HEK293 (cell line): ENCODE measurements around the gene HTR7.

Experiments used
- CTCF ChIA-PET: fragments of 350-600 bp; formaldehyde crosslinking; extraction: SDS; loops from one replicate; lab custom pipeline; 2021; ENCODE audit warnings: antibody characterized with exemption; lab: Yijun Ruan, JAX
- POLR2A ChIA-PET: fragments of 300-600 bp; formaldehyde crosslinking; extraction: SDS; loops from one replicate; lab custom pipeline; 2020; ENCODE audit warnings: antibody characterized with exemption, inconsistent platforms; lab: Yijun Ruan, JAX
- H3K27ac ChIP-seq: fragments of 200-500 bp; sonication (Bioruptor generic); 2 replicates; pipeline ENCODE4 v1.5.1; 2014; ENCODE audit warnings: low read depth, low read length, control low read depth, inconsistent platforms; ENCODE audit errors: extremely low read depth
- H3K36me3 ChIP-seq, 2 experiments: fragments of 200-500 bp in 1 of 2; sonication (Bioruptor generic) in 1 of 2; 1 replicate in 1 of 2; 2 replicates in 1 of 2; pipeline ENCODE4 v1.5.1; 2014 to 2017; ENCODE audit warnings: inconsistent platforms in 2 of 2, low read length in 2 of 2; ENCODE audit not compliant: control insufficient read depth in 2 of 2, insufficient read depth in 1 of 2
- H3K4me1 ChIP-seq: fragments of 200-500 bp; sonication (Bioruptor generic); 2 replicates; pipeline ENCODE4 v1.5.1; 2014; ENCODE audit warnings: mild to moderate bottlenecking, low read length, inconsistent platforms; ENCODE audit not compliant: control insufficient read depth, insufficient read depth
- H3K4me3 ChIP-seq: 2 replicates; pipeline ENCODE4 v1.5.1; 2011; ENCODE audit warnings: low read depth, mild to moderate bottlenecking, control low read depth, low read length, moderate library complexity
- H3K9me3 ChIP-seq: fragments of 200-500 bp; sonication (Bioruptor generic); 2 replicates; pipeline ENCODE4 v1.5.1; 2014; ENCODE audit warnings: low read depth, low read length, inconsistent platforms; ENCODE audit not compliant: control insufficient read depth, insufficient read depth
- EGR2 ChIP-seq: fragments of 450-650 bp; formaldehyde crosslinking; IDR thresholded peaks from 2 replicates; pipeline ENCODE4 v1.5.1; 2016; ENCODE audit warnings: low read depth, missing biosample characterization, missing genetic modification characterization
- GFI1B ChIP-seq: fragments of 450-650 bp; formaldehyde crosslinking; IDR thresholded peaks from 2 replicates; pipeline ENCODE4 v1.5.1; 2016; ENCODE audit warnings: missing biosample characterization, missing genetic modification characterization
- ZNF157 ChIP-seq: fragments of 450-650 bp; formaldehyde crosslinking; IDR thresholded peaks from 2 replicates; pipeline ENCODE4 v1.5.1; 2016; ENCODE audit warnings: missing biosample characterization, missing genetic modification characterization
- ZNF169 ChIP-seq: fragments of 450-650 bp; formaldehyde crosslinking; IDR thresholded peaks from 2 replicates; pipeline ENCODE4 v1.5.1; 2016; ENCODE audit warnings: missing biosample characterization, missing genetic modification characterization
- ZNF19 ChIP-seq: fragments of 450-650 bp; formaldehyde crosslinking; IDR thresholded peaks from 2 replicates; pipeline ENCODE4; 2016; ENCODE audit warnings: missing biosample characterization, missing genetic modification characterization, low read depth
- ZNF302 ChIP-seq: fragments of 450-650 bp; formaldehyde crosslinking; IDR thresholded peaks from 2 replicates; pipeline ENCODE4 v1.5.1; 2016; ENCODE audit warnings: missing biosample characterization, missing genetic modification characterization, low read depth
- ZNF37A ChIP-seq: fragments of 450-650 bp; IDR thresholded peaks from 2 replicates; pipeline ENCODE4 v1.5.1; 2018; ENCODE audit warnings: missing biosample characterization, missing genetic modification characterization
- ZNF416 ChIP-seq: fragments of 450-650 bp; formaldehyde crosslinking; IDR thresholded peaks from 2 replicates; pipeline ENCODE4 v1.5.1; 2016; ENCODE audit warnings: missing biosample characterization, missing genetic modification characterization
- ZNF521 ChIP-seq: fragments of 450-650 bp; formaldehyde crosslinking; IDR thresholded peaks from 2 replicates; pipeline ENCODE4 v1.5.1; 2017; ENCODE audit warnings: missing biosample characterization, mild to moderate bottlenecking, missing genetic modification characterization
- ZNF626 ChIP-seq: fragments of 450-650 bp; sonication (Bioruptor Pico); formaldehyde crosslinking; IDR thresholded peaks from 2 replicates; pipeline ENCODE4 v1.5.1; 2018; ENCODE audit warnings: missing biosample characterization, missing genetic modification characterization, inconsistent platforms
- ZNF777 ChIP-seq: fragments of 450-650 bp; formaldehyde crosslinking; IDR thresholded peaks from 2 replicates; pipeline ENCODE4 v1.5.1; 2017; ENCODE audit warnings: missing biosample characterization, missing genetic modification characterization, borderline replicate concordance
- ZNF785 ChIP-seq: fragments of 450-650 bp; formaldehyde crosslinking; IDR thresholded peaks from 2 replicates; pipeline ENCODE4 v1.5.1; 2016; ENCODE audit warnings: missing biosample characterization, missing genetic modification characterization
- ZNF792 ChIP-seq: fragments of 450-650 bp; formaldehyde crosslinking; IDR thresholded peaks from 2 replicates; pipeline ENCODE4 v1.5.1; 2016; ENCODE audit warnings: missing biosample characterization, missing genetic modification characterization
- TF ChIP-seq, protein P1 (sequence below): fragments of 450-650 bp; formaldehyde crosslinking; IDR thresholded peaks from 2 replicates; pipeline ENCODE4 v1.5.1; 2016; ENCODE audit warnings: missing biosample characterization, missing genetic modification characterization
- TF ChIP-seq, protein P2 (sequence below): fragments of 450-650 bp; formaldehyde crosslinking; conservative IDR thresholded peaks from 2 replicates; pipeline ENCODE4 v1.5.1; 2016; ENCODE audit warnings: low read depth, missing biosample characterization, missing genetic modification characterization
- TF ChIP-seq, protein P3 (sequence below): fragments of 450-650 bp; formaldehyde crosslinking; IDR thresholded peaks from 2 replicates; pipeline ENCODE4 v1.5.1; 2016; ENCODE audit warnings: missing biosample characterization, missing genetic modification characterization
- TF ChIP-seq, protein P4 (sequence below): sonication (generic); formaldehyde crosslinking; IDR thresholded peaks from 2 replicates; pipeline ENCODE4 v1.8.1; 2022; ENCODE audit warnings: mild to moderate bottlenecking, moderate library complexity, missing genetic modification reagents

The HTR7 gene

DNA sequence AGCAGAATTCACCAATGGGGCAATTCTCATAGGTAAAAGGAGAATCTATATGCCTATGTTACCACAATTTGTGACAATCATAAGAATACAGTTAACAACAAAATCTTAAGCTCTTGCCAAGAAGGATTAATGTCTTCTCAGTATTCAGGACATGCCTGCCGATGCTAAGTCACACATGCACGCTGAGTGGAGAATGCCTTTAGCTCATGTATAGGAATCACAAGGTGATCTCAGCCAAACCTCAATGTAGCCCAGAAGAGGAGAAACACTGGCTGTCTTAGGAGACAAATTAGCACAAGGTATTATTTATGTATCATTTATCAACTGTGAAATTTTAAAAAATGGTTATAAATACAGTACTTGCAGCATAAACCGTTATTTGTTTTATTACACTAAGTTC, 2.7 kb downstream of the HTR7 start (continued):
- TF ChIP-seq ZNF416 (tag by site-specific recombination): no peak
- TF ChIP-seq, protein P1, sequence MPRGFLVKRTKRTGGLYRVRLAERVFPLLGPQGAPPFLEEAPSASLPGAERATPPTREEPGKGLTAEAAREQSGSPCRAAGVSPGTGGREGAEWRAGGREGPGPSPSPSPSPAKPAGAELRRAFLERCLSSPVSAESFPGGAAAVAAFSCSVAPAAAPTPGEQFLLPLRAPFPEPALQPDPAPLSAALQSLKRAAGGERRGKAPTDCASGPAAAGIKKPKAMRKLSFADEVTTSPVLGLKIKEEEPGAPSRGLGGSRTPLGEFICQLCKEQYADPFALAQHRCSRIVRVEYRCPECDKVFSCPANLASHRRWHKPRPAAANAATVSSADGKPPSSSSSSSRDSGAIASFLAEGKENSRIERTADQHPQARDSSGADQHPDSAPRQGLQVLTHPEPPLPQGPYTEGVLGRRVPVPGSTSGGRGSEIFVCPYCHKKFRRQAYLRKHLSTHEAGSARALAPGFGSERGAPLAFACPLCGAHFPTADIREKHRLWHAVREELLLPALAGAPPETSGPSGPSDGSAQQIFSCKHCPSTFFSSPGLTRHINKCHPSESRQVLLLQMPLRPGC (tag by site-specific recombination): no peak

DNA sequence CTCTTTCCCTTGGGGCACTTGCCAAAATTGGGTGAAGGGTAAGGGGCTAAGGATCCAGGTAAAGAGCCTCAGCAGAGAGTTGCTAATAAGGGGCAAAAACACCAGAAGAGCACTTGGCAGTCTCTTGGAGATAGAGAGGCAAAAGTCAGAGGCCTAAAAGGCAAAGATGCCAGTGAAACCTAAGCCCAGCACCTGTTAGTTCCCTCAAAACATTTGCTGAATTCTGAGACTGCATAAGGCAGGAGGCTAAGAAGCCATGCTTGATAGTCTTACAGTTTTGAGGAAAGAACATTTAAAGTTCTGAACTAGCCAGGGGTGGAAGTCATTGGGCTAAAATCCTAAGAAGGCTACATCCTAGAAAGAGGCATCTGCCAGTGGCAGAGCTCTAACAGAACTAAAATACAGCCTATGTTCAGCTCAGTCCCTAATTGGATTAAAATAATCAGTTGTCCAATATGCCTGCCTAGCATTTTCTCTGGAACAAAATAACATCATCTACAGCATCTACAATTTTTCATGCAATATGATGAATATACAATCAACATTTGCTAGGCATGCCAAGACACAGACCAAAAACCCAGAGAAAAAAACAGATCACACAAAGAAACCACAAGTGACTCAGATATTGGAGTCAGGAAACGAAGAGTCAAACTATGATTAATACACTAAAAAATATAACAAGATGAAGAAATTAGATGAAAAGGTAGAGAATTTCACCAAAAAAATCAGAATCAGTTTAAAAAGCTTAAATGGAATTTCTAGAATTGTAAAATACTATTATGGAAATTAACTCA, 7.7 kb downstream of the HTR7 start:
- H3K4me3 ChIP-seq: no peak overlapping the region
- no peaks in the 10 kb centered on the region for H3K36me3 ChIP-seq
- ChIA-PET POLR2A (no interaction called here), CTCF (no interaction called here)
- no peaks in the 10 kb centered on the region for H3K9me3 ChIP-seq
- no peak overlapping the region for H3K27ac ChIP-seq
- TF ChIP-seq ZNF169 (tag by site-specific recombination) (no peak), ZNF777 (tag by site-specific recombination) (no peak), GFI1B (tag by site-specific recombination) (no peak), ZNF157 (tag by site-specific recombination) (no peak), ZNF302 (tag by site-specific recombination) (no peak), ZNF626 (tag by site-specific recombination) (no peak), EGR2 (no peak), ZNF37A (tag by site-specific recombination) (no peak), ZNF19 (no peak), ZNF521 (no peak), ZNF792 (tag by site-specific recombination) (no peak), ZNF785 (tag by site-specific recombination) (no peak)
- TF ChIP-seq, protein P2, sequence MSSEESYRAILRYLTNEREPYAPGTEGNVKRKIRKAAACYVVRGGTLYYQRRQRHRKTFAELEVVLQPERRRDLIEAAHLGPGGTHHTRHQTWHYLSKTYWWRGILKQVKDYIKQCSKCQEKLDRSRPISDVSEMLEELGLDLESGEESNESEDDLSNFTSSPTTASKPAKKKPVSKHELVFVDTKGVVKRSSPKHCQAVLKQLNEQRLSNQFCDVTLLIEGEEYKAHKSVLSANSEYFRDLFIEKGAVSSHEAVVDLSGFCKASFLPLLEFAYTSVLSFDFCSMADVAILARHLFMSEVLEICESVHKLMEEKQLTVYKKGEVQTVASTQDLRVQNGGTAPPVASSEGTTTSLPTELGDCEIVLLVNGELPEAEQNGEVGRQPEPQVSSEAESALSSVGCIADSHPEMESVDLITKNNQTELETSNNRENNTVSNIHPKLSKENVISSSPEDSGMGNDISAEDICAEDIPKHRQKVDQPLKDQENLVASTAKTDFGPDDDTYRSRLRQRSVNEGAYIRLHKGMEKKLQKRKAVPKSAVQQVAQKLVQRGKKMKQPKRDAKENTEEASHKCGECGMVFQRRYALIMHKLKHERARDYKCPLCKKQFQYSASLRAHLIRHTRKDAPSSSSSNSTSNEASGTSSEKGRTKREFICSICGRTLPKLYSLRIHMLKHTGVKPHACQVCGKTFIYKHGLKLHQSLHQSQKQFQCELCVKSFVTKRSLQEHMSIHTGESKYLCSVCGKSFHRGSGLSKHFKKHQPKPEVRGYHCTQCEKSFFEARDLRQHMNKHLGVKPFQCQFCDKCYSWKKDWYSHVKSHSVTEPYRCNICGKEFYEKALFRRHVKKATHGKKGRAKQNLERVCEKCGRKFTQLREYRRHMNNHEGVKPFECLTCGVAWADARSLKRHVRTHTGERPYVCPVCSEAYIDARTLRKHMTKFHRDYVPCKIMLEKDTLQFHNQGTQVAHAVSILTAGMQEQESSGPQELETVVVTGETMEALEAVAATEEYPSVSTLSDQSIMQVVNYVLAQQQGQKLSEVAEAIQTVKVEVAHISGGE: no peak
- TF ChIP-seq, protein P3, sequence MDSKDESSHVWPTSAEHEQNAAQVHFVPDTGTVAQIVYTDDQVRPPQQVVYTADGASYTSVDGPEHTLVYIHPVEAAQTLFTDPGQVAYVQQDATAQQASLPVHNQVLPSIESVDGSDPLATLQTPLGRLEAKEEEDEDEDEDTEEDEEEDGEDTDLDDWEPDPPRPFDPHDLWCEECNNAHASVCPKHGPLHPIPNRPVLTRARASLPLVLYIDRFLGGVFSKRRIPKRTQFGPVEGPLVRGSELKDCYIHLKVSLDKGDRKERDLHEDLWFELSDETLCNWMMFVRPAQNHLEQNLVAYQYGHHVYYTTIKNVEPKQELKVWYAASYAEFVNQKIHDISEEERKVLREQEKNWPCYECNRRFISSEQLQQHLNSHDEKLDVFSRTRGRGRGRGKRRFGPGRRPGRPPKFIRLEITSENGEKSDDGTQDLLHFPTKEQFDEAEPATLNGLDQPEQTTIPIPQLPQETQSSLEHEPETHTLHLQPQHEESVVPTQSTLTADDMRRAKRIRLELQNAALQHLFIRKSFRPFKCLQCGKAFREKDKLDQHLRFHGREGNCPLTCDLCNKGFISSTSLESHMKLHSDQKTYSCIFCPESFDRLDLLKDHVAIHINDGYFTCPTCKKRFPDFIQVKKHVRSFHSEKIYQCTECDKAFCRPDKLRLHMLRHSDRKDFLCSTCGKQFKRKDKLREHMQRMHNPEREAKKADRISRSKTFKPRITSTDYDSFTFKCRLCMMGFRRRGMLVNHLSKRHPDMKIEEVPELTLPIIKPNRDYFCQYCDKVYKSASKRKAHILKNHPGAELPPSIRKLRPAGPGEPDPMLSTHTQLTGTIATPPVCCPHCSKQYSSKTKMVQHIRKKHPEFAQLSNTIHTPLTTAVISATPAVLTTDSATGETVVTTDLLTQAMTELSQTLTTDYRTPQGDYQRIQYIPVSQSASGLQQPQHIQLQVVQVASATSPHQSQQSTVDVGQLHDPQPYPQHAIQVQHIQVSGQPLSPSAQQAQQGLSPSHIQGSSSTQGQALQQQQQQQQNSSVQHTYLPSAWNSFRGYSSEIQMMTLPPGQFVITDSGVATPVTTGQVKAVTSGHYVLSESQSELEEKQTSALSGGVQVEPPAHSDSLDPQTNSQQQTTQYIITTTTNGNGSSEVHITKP (tag by site-specific recombination): no peak
- TF ChIP-seq, protein P4, sequence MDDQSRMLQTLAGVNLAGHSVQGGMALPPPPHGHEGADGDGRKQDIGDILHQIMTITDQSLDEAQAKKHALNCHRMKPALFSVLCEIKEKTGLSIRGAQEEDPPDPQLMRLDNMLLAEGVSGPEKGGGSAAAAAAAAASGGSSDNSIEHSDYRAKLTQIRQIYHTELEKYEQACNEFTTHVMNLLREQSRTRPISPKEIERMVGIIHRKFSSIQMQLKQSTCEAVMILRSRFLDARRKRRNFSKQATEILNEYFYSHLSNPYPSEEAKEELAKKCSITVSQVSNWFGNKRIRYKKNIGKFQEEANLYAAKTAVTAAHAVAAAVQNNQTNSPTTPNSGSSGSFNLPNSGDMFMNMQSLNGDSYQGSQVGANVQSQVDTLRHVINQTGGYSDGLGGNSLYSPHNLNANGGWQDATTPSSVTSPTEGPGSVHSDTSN (CRISPR knock-in tag): no peak
- no peaks in the 10 kb centered on the region for H3K4me1 ChIP-seq
